Keratinocyte (primary cell): Measurements from ENCODE around the gene FRYL.

Experiments used
- CTCF ChIP-seq, 3 experiments: IDR thresholded peaks in 1 of 3; conservative IDR thresholded peaks in 1 of 3; optimal IDR thresholded peaks in 1 of 3; 2 replicates in 2 of 3; 3 replicates in 1 of 3; pipeline versions ENCODE3 to v1.5.1; 2011; ENCODE audit warnings: low read length in 3 of 3, mild to moderate bottlenecking in 3 of 3, moderate library complexity in 2 of 3, control low read depth in 1 of 3, inconsistent platforms in 1 of 3; ENCODE audit not compliant: insufficient read depth in 2 of 3; ENCODE audit errors: extremely low read depth in 1 of 3
- EZH2 ChIP-seq: IDR thresholded peaks from one replicate; pipeline ENCODE4 v1.6.1; 2012; ENCODE audit warnings: inconsistent platforms, mild to moderate bottlenecking, low read length, moderate library complexity

GRCh38 chr4:48481581-48481980, 298.5 kb downstream of the FRYL start:
- no peak for TF ChIP-seq EZH2
- no peak for TF ChIP-seq CTCF (optimal IDR thresholded peaks at IDR 0.05 in 1 of 3, IDR thresholded peaks at IDR 0.05 in 1 of 3, conservative IDR thresholded peaks at IDR 0.05 in 1 of 3; ENCODE audit: extremely low read depth in 1 of 3, insufficient read depth in 2 of 3, low read length in 3 of 3)
